ENCODE data around the gene PRRG2. TPM values are rescaled to one million over a fixed set of nuclear protein-coding genes. Genes with fewer than 3 reads are reported as not detected.

Gene PRRG2
- total and polyA plus RNA-seq, 9 of the 15 experiments (the other 6 are each of a cell fraction or from before 2014, with no cell fraction given): 0.06 to 1.1 (median 0.33) TPM

GRCh38 chr19:49552749-49553148 lies 28.4 kb upstream of the PRRG2 start:
- no peaks in the 10 kb centered on the region for H3K9me3 ChIP-seq (replicated peaks; ENCODE audit: control insufficient read depth, insufficient read depth, low read depth, low read length)
- no peak overlapping the region for H3K4me2 ChIP-seq (ENCODE audit: insufficient read depth, low read length)
- WGBS (ENCODE audit: insufficient coverage, low coverage, missing lambda C conversion rate): 94% methylated on average over 11 of the region's 11 CpGs
- H3K4me1 ChIP-seq (replicated peaks in 1 of 2; ENCODE audit: control insufficient read depth in 2 of 2, insufficient read depth in 2 of 2, low read length in 2 of 2): peaks cover 0 to 37% of the 10 kb centered on the region in 2 experiments; a peak in 4 of 5 replicates
- POLR2A ChIA-PET: interaction anchor here (0.6 kb wide), 1 partner anchor 54 kb away, joined by 3 read pairs; no protein-coding TSS in a partner anchor
- TF ChIP-seq ARID2 (IDR thresholded peaks at IDR 0.05): no peak
- no peak for TF ChIP-seq PHF8 (IDR thresholded peaks at IDR 0.05; ENCODE audit: borderline replicate concordance, low read length)
- no peak for TF ChIP-seq ZNF143 (CRISPR knock-in tag; IDR thresholded peaks at IDR 0.05)
- TF ChIP-seq ZNF311 (CRISPR knock-in tag; IDR thresholded peaks at IDR 0.05): no peak
- TF ChIP-seq ZSCAN32 (CRISPR knock-in tag; IDR thresholded peaks at IDR 0.05): no peak
- TF ChIP-seq GTF3C2 (IDR thresholded peaks at IDR 0.05; ENCODE audit: borderline replicate concordance, extremely low read depth, insufficient read length): no peak
- no peak for TF ChIP-seq ZBTB1 (CRISPR knock-in tag; IDR thresholded peaks at IDR 0.05; ENCODE audit: borderline replicate concordance, low read depth)
- TF ChIP-seq POLR2G (IDR thresholded peaks at IDR 0.05; ENCODE audit: low read depth, low read length): no peak
- no peak for TF ChIP-seq TFE3 (CRISPR knock-in tag; IDR thresholded peaks at IDR 0.05)
- TF ChIP-seq ESRRB (CRISPR knock-in tag; IDR thresholded peaks at IDR 0.05; ENCODE audit: borderline replicate concordance): no peak
- TF ChIP-seq SMARCA5 (IDR thresholded peaks at IDR 0.05): no peak
- no peak for TF ChIP-seq FOXA3 (CRISPR knock-in tag; conservative IDR thresholded peaks at IDR 0.05 in 1 of 2, IDR thresholded peaks at IDR 0.05 in 1 of 2)
- TF ChIP-seq ZC3H8 (IDR thresholded peaks at IDR 0.05): no peak
- TF ChIP-seq, protein P1, sequence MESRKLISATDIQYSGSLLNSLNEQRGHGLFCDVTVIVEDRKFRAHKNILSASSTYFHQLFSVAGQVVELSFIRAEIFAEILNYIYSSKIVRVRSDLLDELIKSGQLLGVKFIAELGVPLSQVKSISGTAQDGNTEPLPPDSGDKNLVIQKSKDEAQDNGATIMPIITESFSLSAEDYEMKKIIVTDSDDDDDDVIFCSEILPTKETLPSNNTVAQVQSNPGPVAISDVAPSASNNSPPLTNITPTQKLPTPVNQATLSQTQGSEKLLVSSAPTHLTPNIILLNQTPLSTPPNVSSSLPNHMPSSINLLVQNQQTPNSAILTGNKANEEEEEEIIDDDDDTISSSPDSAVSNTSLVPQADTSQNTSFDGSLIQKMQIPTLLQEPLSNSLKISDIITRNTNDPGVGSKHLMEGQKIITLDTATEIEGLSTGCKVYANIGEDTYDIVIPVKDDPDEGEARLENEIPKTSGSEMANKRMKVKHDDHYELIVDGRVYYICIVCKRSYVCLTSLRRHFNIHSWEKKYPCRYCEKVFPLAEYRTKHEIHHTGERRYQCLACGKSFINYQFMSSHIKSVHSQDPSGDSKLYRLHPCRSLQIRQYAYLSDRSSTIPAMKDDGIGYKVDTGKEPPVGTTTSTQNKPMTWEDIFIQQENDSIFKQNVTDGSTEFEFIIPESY (CRISPR knock-in tag; IDR thresholded peaks at IDR 0.05): no peak
- no peak for TF ChIP-seq NFATC3 (IDR thresholded peaks at IDR 0.05)
- TF ChIP-seq ZNF75A (CRISPR knock-in tag; IDR thresholded peaks at IDR 0.05): no peak
- no peak for TF ChIP-seq KLF6 (CRISPR knock-in tag; IDR thresholded peaks at IDR 0.05; ENCODE audit: borderline replicate concordance)
- TF ChIP-seq HIVEP1 (CRISPR knock-in tag; IDR thresholded peaks at IDR 0.05): no peak
- TF ChIP-seq GATAD2B (IDR thresholded peaks at IDR 0.05; ENCODE audit: borderline replicate concordance): no peak
- peaks cover 34% of the 10 kb centered on the region for H3K36me3 ChIP-seq (ENCODE audit: control insufficient read depth, insufficient read depth, low read length)
- BruUV-seq (replicated peaks): no TSS peak
- intact Hi-C loops (cut with micrococcal nuclease): no loop called here
- ATAC-seq (no peak), DNase-seq (ENCODE audit: extremely low read depth in 1 of 4, low spot score in 3 of 4) (no peak), FAIRE-seq (no peak)
- H3K9ac ChIP-seq (ENCODE audit: insufficient read depth in 1 of 2, low read depth in 2 of 2, low read length in 2 of 2): no peak overlapping the region
- in situ Hi-C loops (cut with MboI): no loop called here
- CTCF ChIA-PET (ENCODE audit: low intra/inter-chr PET ratio): no interaction called here
- H3K27ac ChIP-seq (ENCODE audit: extremely low read depth, low read depth, low read length): no peak overlapping the region
- no peak overlapping the region for H2AFZ ChIP-seq (ENCODE audit: low read depth, low read length)
- H3K27me3 ChIP-seq (ENCODE audit: control insufficient read depth in 2 of 2, insufficient read depth in 2 of 2, low read length in 2 of 2): no peaks in the 10 kb centered on the region
- no peak overlapping the region for H3K4me3 ChIP-seq
- no peaks in the 10 kb centered on the region; the same call in 1 of the 2 replicates for H4K20me1 ChIP-seq (replicated peaks; ENCODE audit: control insufficient read depth, insufficient read depth, low read length)
- H3K79me2 ChIP-seq (ENCODE audit: control insufficient read depth, insufficient read depth, low read length): no peaks in the 10 kb centered on the region
- no peaks in the 10 kb centered on the region for H3K9me1 ChIP-seq (ENCODE audit: control insufficient read depth, insufficient read depth, low read length)
